Esophagus muscularis mucosa (tissue), 4 donors: Measurements from ENCODE around the gene ACP6.

ENCODE experiments used
- EP300 ChIP-seq: sonication (generic); formaldehyde crosslinking; IDR thresholded peaks from one replicate; pipeline ENCODE4 v1.6.1; 2017; ENCODE audit warnings: antibody characterized with exemption
- POLR2A ChIP-seq: fragments of 450-650 bp; IDR thresholded peaks from one replicate; pipeline ENCODE4 v1.6.1; 2017; ENCODE audit warnings: antibody characterized with exemption, moderate library complexity, mild to moderate bottlenecking, low read depth
- POLR2AphosphoS5 ChIP-seq, 2 donors: sonication (generic); formaldehyde crosslinking; IDR thresholded peaks; one replicate each; pipeline ENCODE4 v1.6.1; 2017; ENCODE audit warnings: antibody characterized with exemption in 2 of 2
- TF ChIP-seq, protein P1 (sequence below), 3 experiments: fragments of 200-600 bp in 2 of 3; fragments of 450-650 bp in 1 of 3; sonication (generic) in 2 of 3; IDR thresholded peaks; one replicate each; pipeline ENCODE4 v1.5.1; 2017 to 2019; ENCODE audit warnings: antibody characterized with exemption in 3 of 3, mild to moderate bottlenecking in 2 of 3, moderate library complexity in 1 of 3

DNA sequence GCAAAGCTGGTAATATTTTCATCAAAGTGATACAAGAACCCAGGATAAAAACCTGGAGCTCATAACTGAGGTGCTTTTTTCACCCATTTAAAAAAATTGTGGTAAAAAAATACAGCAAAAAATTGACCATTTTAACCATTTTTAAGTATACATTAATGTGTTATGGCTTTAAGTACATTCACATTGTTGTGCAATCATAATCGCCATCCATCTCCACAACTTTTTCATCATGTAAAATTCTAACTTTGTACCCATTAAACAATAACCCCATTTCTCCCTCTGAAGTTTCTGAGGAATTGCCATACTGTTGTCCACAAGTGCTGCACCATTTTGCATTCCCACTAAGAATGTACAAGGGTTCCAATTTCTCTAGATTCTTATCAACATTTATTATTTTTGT lies 36.6 kb downstream of the ACP6 start:
- TF ChIP-seq POLR2AphosphoS5 (IDR thresholded peaks at IDR 0.05) (no peak), POLR2A (no peak), EP300 (no peak)
- TF ChIP-seq, protein P1, sequence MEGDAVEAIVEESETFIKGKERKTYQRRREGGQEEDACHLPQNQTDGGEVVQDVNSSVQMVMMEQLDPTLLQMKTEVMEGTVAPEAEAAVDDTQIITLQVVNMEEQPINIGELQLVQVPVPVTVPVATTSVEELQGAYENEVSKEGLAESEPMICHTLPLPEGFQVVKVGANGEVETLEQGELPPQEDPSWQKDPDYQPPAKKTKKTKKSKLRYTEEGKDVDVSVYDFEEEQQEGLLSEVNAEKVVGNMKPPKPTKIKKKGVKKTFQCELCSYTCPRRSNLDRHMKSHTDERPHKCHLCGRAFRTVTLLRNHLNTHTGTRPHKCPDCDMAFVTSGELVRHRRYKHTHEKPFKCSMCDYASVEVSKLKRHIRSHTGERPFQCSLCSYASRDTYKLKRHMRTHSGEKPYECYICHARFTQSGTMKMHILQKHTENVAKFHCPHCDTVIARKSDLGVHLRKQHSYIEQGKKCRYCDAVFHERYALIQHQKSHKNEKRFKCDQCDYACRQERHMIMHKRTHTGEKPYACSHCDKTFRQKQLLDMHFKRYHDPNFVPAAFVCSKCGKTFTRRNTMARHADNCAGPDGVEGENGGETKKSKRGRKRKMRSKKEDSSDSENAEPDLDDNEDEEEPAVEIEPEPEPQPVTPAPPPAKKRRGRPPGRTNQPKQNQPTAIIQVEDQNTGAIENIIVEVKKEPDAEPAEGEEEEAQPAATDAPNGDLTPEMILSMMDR (IDR thresholded peaks at IDR 0.05): no peak
